GM19324 (cell line): ENCODE results near the gene SPRYD3.
"Not testable (repeated sequence)": the region's sequence is repeated elsewhere in the genome, so short reads cannot be mapped to it uniquely, and the experiment has no call there.

ENCODE experiments used
- ATAC-seq: cut with Tn5 transposase; IDR thresholded peaks from one replicate; pipeline ENCODE4 v1.9.1; 2021; ENCODE audit warnings: mild to moderate bottlenecking, moderate library complexity; ENCODE audit not compliant: unreplicated experiment, low FRiP score

The SPRYD3 gene, protein sequence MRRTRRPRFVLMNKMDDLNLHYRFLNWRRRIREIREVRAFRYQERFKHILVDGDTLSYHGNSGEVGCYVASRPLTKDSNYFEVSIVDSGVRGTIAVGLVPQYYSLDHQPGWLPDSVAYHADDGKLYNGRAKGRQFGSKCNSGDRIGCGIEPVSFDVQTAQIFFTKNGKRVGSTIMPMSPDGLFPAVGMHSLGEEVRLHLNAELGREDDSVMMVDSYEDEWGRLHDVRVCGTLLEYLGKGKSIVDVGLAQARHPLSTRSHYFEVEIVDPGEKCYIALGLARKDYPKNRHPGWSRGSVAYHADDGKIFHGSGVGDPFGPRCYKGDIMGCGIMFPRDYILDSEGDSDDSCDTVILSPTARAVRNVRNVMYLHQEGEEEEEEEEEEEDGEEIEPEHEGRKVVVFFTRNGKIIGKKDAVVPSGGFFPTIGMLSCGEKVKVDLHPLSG

DNA sequence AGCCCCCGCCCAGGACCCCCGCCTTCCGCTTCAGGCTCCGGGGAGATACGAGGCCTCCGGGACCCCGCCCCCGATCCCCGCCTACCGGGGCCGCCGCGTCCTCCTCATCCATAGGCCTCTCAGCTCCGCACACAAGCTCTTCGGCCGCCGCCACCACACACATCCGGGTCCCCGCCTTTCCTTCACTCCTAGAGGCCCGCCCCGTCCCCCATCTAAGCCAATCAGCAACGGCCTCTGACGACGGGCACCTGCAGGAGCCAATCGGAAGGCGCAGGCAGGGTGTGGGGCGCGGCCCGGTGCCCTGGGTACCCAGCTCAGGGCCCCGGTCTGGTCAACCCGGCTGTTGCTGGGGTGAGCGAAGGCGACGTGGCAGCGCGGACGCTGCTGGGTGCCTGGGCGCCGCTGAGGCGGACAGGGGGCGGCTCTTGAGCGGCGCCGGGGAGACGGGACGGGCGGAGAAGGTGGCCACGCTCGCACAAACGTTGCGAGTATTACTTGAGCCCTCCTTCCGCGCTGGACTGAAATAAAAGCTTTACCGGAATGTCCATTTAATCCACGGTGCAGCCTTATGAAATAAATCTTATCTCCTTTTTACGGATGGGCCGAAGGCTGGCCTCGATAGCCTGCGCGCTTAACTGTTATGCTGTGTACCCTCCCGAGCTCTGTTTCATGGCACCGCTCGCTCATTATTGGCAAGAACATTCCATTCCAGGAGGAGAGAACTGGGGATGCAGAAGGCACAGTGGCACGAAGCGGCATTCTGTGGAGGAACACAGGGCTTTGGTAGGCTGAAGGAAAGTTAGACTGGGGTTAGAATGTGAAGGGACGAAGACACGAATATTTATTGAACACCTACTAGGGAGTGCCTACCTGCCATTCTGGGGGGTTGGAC, at the start of gene SPRYD3:
Gene SPRYD3, minus strand, starts transcription at position 165 of the 892 bp plus-strand sequence. Its CDS starts 57 bp downstream, at position 108.
- ATAC-seq: peak; percentile 98

DNA sequence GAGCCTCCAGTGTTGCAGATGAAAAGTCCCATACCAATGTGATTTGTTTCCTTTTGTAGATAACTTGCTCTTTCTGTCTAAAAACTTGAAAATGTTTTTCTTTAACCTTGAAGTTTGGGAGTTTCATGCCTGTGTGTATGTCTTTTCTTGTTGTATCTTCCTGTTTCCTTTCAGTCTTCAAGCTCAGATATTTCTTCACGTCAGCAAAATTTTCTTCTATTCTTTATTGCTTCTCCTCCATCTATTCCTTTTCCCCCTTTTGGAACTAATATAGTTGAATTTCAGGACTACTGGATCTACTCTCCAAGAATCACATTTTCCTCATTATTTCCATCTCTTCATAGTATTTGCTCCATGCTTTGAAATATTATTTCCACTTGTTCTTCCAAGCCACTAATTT, 48.0 kb upstream of the SPRYD3 start:
- ATAC-seq: no peak

DNA sequence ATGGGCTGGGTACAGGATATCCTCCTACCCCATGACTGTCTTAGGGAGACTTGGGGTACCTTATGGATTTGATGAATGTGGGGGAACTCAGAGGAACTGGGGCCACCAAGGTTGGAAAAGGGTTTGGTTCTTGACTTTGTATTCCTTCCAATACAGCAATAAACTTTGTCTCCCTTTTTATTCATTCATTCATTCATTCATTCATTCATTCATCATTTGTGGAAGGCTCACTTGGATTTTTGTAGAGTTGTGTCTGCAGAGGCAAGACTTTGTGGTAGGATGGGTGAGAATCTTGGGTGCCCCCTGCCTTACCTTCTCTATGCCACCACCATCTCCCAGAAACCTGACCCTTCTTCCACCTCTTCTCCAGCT, 45.1 kb upstream of the SPRYD3 start:
- ATAC-seq: no peak

DNA sequence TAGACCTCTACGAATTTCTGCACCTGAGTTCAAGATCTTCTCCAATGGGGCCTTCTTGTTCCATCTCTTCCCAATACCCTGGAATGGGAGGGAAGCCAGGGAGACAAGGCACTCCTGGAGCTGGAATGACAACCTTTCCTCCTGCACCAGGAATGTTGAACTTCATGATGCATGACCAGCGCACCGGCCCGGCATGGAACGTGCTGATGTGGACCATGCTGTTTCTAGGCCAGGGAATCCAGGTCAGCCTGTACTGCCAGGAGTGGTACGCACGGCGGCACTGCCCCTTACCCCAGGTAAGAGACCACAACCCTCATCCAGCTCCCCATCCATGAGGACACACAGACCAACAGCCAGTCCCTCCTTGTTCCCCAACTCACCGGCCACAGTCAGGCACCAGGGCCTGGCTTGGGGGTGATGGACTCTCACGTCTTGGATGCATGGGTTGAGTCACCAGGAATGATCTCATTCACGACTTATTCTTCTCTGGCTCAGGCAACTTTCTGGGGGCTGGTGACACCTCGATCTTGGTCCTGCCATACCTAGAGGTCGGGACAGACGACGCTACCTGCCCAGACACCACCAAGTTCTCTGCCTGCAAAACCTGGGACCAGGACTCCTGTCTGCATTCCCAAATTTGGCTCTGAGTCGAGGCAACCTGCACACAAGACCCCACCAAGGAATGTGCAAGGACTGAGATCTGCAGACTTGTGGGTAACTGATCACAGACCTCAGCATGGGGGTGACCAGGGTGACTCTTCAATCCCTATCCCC, 44.6 kb upstream of the SPRYD3 start:
- ATAC-seq: no peak

DNA sequence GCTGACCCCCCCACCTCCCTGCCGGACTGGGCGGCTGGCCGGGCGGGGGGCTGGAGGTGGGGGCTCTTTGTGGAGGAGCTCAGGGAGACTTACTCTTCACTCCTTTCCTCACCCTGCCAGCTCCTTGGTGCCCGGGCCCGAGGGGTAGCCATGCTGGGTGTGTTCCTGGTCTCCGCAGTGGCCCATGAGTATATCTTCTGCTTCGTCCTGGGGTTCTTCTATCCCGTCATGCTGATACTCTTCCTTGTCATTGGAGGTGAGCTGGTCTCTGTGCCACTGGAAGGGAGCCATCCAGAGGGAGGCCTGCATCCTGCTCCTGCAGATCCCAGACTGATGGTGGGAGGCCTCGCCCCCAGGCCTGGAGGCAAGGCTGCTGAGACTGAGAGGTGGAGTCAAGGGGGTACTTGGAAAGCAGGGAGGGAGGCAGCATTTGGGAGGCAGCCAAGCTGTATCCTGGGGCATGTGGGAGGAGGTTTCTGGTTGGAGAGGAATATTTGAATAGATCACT, 43.8 kb upstream of the SPRYD3 start:
- ATAC-seq: no peak

DNA sequence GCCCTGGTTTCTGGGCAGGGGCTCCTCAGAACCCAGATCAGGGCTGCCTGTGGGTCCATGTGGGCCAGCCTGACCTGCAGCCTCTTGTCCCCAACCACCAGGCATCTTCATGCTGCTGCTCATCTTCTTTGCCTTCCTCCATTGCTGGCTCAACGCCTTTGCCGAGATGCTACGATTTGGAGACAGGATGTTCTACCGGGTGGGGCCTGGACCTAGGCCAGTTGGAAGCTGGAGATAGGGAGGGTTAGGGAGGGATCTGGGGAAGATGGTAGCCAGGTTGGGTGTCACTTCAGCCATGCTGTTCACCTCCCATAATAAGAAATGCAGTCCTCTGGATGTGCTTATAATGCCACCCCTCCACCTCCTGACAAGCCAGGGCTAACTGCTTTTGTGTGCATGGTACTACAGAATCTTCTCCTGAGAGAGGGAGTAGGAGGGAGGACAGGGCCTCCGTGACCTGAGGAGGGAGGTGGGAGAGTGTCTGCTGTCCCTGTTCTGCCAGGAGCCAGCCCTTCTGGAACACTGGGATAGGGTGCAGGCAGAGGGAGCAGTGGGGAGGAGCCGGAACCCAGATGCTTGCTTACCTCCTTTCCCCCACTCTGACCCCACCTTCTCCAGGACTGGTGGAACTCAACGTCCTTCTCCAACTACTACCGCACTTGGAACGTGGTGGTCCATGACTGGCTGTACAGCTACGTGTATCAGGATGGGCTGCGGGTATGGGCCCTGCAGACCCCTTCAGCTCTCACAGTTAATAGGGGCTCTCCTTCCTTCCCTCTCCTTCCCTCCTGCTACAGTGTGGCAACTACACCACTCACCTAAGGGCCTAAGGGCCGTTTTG, 41.7 kb upstream of the SPRYD3 start:
- no peak for ATAC-seq

DNA sequence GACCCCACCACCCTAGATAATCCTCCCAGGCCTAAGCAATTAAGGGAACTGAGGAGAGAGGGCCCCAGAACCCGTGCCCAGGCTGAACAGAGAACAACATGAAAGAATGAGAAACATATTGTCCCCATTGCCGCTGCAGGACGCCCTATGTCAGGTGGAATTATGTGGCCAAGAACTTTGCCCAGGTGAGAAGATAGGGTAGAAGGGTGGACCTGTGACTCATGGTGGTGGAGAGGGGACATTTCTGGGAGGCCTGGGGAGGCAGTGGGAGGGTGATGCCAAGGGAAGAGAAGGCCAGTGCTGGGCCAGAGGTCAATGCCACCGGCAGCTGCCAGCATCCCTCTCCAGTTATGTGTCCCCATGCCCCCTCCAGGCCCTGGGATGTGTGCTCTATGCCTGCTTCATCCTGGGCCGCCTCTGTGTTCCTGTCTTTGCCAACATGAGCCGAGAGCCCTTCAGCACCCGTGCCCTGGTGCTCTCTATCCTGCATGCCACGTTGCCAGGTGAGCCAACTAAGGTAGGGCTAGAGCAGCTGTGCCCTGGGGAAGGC, 39.6 kb upstream of the SPRYD3 start:
- ATAC-seq: no peak

DNA sequence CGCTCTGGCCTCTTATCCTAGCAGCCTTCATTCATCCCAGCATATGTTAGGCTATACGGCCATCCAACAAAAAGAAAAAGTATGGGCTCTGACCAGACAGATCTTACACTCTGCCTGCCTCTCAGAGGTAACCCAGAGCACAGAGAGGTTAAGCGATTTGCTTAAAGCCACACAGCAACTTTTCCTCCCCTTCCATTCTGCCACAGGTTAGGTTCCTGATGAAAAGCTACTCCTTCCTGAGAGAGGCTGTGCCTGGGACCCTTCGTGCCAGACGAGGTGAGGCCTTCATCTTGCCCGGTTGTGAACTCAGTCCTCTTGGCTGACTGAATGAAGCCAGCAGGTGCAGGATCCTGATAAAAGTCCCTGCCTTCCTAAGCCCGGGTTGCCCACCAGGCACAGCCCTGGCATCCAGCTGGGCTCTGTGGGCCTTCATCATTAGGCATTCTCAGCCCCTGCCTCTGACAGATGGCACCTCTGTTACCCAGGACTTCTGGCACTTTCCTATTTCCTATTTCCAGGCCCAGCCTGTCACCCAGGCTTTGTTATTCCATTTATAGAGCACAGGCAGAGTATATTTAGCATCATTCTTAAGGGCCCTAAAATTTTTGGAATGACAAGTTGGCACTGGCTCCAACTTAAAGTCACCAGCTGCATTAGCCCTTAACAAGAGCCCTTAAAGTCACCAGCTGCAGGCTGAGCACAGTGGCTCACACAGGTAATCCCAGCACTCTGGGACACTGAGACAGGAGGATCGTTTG, 36.9 kb upstream of the SPRYD3 start:
- no peak for ATAC-seq

DNA sequence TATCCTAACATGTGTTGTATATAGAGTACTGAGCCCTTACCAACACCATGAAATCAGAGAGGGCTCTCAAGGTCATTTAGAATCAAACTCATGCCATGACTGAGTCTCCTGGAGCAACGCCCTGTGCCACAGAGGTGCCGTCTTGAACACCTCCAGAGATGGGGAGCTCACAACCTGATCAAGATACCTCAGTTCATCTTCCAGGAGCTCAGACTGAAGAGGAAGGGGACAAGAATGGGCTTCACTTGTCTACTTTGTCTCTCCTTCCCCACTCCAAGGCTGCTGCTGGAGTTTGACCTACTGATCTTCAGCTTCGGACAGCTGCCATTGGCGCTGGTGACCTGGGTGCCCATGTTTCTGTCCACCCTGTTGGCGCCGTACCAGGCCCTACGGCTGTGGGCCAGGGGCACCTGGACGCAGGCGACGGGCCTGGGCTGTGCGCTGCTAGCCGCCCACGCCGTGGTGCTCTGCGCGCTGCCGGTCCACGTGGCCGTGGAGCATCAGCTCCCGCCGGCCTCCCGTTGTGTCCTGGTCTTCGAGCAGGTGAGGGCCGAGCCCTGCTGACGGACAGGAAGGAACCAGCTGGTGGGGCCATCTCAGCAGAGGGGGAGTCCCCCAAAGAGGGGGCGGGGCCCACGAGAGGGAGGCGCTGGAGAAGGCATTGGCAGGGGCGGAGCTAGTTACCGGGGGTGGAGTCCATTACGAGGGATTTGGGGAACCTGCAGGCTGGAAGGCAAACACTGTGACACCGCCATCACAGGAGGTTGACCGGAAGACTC, 36.1 kb upstream of the SPRYD3 start:
- ATAC-seq: no peak

DNA sequence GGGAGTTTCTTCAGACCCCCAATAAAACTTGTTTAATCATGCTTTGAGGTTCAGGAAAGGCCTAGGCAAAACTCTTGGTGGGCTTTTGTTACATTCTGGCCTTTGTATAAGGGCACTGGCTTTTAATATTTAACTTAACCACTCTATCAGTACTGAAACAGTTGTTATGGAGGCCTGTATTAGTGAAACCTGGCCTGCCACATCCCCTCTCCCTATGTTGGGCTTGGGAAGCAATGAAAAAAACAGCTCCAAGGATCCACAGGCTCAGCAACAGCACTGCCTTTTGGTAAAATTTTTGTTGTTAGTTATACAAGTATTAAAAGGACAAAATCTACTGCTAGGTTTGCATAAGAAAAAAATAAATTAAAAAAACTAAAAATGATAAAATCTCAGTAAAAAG, 34.8 kb upstream of the SPRYD3 start:
- ATAC-seq: no peak

DNA sequence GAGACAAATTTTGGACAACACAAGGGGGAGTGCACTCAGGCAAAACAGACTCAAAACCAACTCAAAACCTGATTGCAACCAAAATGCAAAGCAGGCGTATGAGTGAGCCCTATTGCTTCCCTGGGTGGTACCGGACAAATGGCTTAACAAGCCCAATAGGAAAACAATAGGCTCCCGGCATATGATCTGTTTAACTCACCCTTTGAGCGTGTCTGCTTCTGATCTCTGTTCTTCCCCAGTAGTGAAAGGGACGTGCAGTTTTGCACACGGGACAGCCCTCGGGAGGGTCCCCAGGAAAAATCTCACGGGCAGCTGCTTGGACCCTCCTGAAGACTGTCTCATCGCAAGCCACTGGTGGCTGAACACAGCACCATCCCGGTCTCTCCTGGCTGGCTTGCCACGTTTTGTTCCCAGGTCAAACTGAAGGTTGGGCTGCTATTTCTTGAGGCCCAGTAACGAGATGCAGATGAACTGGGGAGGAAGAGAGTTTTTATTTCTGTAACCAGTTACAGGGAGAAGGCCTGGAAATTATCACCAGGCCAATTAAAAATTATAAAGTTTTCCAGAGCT, 34.0 kb upstream of the SPRYD3 start:
- ATAC-seq: no peak

DNA sequence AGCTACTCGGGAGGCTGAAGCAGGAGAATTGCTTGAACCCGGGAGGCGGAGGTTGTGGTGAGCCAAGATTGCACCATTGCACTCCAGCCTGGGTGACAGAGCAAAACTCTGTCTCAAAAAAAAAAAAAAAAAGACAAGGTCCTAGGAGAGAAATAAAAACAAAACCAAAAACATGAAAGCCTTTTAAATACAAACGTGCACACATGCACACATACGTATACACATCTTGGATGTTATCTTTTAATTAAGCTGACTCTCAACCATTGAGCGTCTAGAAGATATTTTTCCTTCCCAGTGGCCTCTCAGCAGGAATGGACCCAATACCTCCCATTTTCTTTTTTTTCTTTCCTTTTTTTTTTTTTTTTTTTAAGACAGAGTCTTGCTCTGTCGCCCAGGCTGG, 33.2 kb upstream of the SPRYD3 start:
- ATAC-seq: not testable (repeated sequence)

DNA sequence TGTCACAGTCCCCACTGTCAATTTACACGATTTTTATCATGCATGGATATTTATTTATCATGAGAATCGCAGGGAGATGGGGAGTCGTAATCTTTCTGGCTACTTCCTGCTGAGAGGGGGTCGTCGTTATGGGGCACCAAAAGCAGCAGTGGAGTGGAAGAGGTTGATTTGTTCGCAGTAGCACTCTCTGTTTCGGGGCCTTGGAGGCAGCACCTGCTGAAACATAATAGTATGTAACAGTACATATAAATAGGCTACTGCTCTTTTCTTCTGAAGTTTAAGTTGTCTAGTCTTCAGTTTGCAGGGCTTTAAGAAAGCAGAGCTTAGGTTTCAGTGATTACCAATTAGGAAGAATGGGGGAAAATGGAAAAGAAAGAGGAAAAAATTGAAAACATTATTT, 27.9 kb upstream of the SPRYD3 start:
- ATAC-seq: no peak

DNA sequence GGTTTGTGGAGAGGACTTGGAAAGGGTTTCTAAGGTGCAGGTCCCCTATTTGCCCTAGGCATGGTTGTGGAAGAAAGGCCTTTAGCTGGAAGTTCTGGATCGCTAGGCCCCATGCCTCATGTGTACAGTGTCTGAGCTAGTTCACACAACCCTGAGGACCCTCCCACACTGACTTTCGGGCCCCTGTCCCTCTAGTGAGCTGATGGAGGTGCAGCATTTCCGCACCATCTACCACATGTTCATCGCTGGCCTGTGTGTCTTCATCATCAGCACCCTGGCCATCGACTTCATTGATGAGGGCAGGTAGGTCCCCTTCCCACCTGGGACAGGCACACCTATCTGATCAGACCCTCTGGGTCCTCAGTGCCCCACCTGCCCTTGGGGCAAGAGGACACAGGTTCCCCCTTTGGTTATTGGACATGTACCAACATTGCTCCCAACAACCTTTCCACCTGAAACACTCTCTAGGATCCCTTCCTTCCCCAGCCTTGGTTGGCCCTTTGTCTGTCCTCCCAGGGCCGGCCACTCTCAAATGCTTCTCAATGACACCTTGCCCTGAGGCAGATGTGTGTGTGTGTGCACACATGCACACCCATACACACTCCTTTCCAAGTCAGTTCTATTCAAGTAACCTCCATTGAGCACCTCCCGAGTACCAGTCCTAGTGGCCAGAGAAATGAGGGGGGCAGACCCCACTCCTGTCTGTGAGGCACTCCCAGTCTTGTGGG, 26.7 kb upstream of the SPRYD3 start:
- no peak for ATAC-seq

DNA sequence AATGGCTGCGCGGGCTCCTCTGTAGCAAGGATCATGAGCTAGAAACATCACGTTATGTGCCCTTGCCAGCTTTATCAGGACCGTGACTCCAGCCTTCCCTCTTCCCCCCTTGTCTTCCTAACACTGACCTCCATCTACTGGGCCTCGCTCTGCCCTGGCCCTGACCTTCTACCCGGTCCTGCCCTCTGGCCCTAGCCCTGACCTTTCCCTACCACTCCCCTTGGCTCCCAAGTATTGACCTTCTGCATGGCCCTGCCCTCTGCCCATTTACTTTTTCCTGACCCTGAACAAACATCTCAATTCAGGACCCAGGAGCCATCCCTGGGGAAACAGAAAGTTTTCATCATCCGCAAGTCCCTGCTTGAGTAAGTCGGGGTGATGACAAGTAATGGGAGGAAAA, 26.1 kb upstream of the SPRYD3 start:
- ATAC-seq: no peak

DNA sequence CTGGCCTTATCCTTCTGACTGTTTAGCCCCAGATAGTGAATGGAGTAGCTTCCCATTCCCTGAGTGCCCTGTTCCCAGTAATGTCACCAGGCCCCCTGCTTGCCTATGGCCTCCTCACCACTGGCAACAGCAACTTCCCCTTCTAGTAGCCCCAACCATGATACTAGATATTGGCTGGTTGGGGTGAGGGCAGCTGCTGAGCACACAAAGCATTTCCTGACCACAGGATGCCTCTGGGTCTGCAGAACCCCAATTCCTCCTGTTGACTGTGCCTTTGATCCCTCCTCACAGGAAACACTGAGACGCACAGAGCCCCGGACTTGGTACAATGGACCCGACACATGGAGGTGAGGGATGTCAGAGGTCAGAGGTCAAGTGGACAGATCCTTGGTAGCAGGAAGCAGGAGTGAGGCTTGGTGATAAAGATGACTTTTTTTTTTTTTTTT, 24.7 kb upstream of the SPRYD3 start:
- ATAC-seq: no peak
